GM10266 (cell line): Measurements from ENCODE around the gene MT1M.

Source experiments
- DNase-seq: peaks from one replicate; pipeline ENCODE4 v3.0.0; 2012; ENCODE audit errors: extremely low spot score
- CTCF ChIP-seq: IDR thresholded peaks from 2 replicates; pipeline ENCODE4 v1.5.1; 2012; ENCODE audit warnings: mild to moderate bottlenecking, low read depth; ENCODE audit not compliant: control insufficient read depth, insufficient read depth; ENCODE audit errors: missing control alignments

MT1M gene

GRCh38 chr16:56643833-56644232, 11.4 kb downstream of the MT1M start:
- DNase-seq: no peak
- TF ChIP-seq CTCF: no peak

- DNase-seq: no peak
- TF ChIP-seq CTCF: no peak
These were observed 12.9 kb downstream of the MT1M start for GRCh38 chr16:56645311-56645710.

- DNase-seq: no peak
- no peak for TF ChIP-seq CTCF
These were observed 13.4 kb downstream of the MT1M start for GRCh38 chr16:56645838-56646237.

GRCh38 chr16:56647641-56648431, 15.4 kb downstream of the MT1M start:
- DNase-seq: no peak
- TF ChIP-seq CTCF: no peak

GRCh38 chr16:56649271-56649670, 16.8 kb downstream of the MT1M start:
- no peak for DNase-seq
- TF ChIP-seq CTCF: no peak

- no peak for TF ChIP-seq CTCF
These were observed 17.4 kb downstream of the MT1M start for GRCh38 chr16:56649820-56650219.

GRCh38 chr16:56651586-56651985, 19.1 kb downstream of the MT1M start, which contains the start of gene MT1B:
TSS of gene MT1B (plus strand) at chr16:56651886. CDS start at chr16:56651954, 68 bp downstream.
- DNase-seq: no peak
- TF ChIP-seq CTCF: no peak

More at GRCh38 chr16:56649820-56650219, 17.4 kb downstream of the MT1M start:
- DNase-seq: no peak
